Tibial artery (tissue), 4 donors: ENCODE data around the gene PLEKHN1.
"Not testable (repeated sequence)": the region's sequence is repeated elsewhere in the genome, so short reads cannot be mapped to it uniquely, and the experiment has no call there.

ENCODE experiments used
- DNase-seq, 2 donors: peaks; one replicate each; pipeline ENCODE4 v3.0.0-alpha.2; 2019
- H3K27ac ChIP-seq, 2 donors: fragments of 200-600 bp; sonication (generic) in 1 of 2; 1 replicate in 1 of 2; 2 replicates in 1 of 2; pipeline ENCODE4 v1.5.1; 2018 to 2019; ENCODE audit warnings: mild to moderate bottlenecking in 1 of 2
- H3K27me3 ChIP-seq, 2 donors: fragments of 200-600 bp; sonication (generic) in 1 of 2; one replicate each; pipeline versions ENCODE4 v1.5.1 to v1.6.0; 2016 to 2019
- H3K36me3 ChIP-seq, 3 donors: fragments of 200-600 bp; sonication (generic) in 2 of 3; one replicate each; pipeline ENCODE4 v1.5.1; 2016 to 2019; ENCODE audit warnings: mild to moderate bottlenecking in 2 of 3
- H3K4me1 ChIP-seq, 4 donors: fragments of 200-600 bp; sonication (generic) in 2 of 4; 1 replicate in 3 of 4; 2 replicates in 1 of 4; pipeline ENCODE4 v1.5.1; 2016 to 2019
- H3K4me3 ChIP-seq, 2 donors: fragments of 200-600 bp; sonication (generic) in 1 of 2; 1 replicate in 1 of 2; 2 replicates in 1 of 2; pipeline ENCODE4 v1.5.1; 2018 to 2019; ENCODE audit warnings: mild to moderate bottlenecking in 2 of 2
- H3K9me3 ChIP-seq, 3 donors: fragments of 200-600 bp; sonication (generic) in 1 of 3; one replicate each; pipeline ENCODE4 v1.5.1; 2016 to 2019
- intact Hi-C: fragments of 100-400 bp; cut with DNase I; formaldehyde crosslinking; loops from one replicate; pipeline ENCODE4 v1.15.0; 2023; ENCODE audit warnings: low total_unique reads
- TF ChIP-seq, protein P1 (sequence below), 2 experiments: fragments of 200-600 bp in 1 of 2; fragments of 450-650 bp in 1 of 2; IDR thresholded peaks; one replicate each; pipeline ENCODE4 v1.5.1; 2017 to 2019; ENCODE audit warnings: antibody characterized with exemption in 2 of 2, mild to moderate bottlenecking in 1 of 2, moderate library complexity in 1 of 2

Gene PLEKHN1

GRCh38 chr1:1013105-1013921 is 47.0 kb downstream of the PLEKHN1 start, which contains the start of gene ISG15:
Gene ISG15, plus strand, starts transcription at chr1:1013497. Its CDS starts 77 bp downstream, at chr1:1013574.
- Histone ChIP-seq H3K27me3 (no peaks in the 10 kb centered on the region), H3K27ac (peak within 1 kb of the TSS; percentile 72 to 85), H3K4me3 (peak within 1 kb of the TSS; percentile 57 to 65), H3K9me3 (no peaks in the 10 kb centered on the region), H3K4me1 (peaks cover 0 to 21% (median 15%) of the 10 kb centered on the region in 4 donors), H3K36me3 (no peaks in the 10 kb centered on the region)
- peak; percentile 92 to 95 for DNase-seq
- intact Hi-C loops = no loop called here
- TF ChIP-seq, protein P1, sequence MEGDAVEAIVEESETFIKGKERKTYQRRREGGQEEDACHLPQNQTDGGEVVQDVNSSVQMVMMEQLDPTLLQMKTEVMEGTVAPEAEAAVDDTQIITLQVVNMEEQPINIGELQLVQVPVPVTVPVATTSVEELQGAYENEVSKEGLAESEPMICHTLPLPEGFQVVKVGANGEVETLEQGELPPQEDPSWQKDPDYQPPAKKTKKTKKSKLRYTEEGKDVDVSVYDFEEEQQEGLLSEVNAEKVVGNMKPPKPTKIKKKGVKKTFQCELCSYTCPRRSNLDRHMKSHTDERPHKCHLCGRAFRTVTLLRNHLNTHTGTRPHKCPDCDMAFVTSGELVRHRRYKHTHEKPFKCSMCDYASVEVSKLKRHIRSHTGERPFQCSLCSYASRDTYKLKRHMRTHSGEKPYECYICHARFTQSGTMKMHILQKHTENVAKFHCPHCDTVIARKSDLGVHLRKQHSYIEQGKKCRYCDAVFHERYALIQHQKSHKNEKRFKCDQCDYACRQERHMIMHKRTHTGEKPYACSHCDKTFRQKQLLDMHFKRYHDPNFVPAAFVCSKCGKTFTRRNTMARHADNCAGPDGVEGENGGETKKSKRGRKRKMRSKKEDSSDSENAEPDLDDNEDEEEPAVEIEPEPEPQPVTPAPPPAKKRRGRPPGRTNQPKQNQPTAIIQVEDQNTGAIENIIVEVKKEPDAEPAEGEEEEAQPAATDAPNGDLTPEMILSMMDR (IDR thresholded peaks at IDR 0.05) = no peak

GRCh38 chr1:1013922-1014648 is 47.8 kb downstream of the PLEKHN1 start:
- intact Hi-C loops = no loop called here
- no peak for DNase-seq
- no peaks in the 10 kb centered on the region for H3K9me3 ChIP-seq
- H3K27ac ChIP-seq = peak overlapping the region; percentile 72 to 85
- H3K27me3 ChIP-seq = no peaks in the 10 kb centered on the region
- H3K36me3 ChIP-seq = no peaks in the 10 kb centered on the region
- peak overlapping the region; percentile 57 to 65 for H3K4me3 ChIP-seq
- TF ChIP-seq, protein P1 (IDR thresholded peaks at IDR 0.05) = no peak
- H3K4me1 ChIP-seq = peaks cover 0 to 24% (median 18%) of the 10 kb centered on the region in 4 donors

DNA sequence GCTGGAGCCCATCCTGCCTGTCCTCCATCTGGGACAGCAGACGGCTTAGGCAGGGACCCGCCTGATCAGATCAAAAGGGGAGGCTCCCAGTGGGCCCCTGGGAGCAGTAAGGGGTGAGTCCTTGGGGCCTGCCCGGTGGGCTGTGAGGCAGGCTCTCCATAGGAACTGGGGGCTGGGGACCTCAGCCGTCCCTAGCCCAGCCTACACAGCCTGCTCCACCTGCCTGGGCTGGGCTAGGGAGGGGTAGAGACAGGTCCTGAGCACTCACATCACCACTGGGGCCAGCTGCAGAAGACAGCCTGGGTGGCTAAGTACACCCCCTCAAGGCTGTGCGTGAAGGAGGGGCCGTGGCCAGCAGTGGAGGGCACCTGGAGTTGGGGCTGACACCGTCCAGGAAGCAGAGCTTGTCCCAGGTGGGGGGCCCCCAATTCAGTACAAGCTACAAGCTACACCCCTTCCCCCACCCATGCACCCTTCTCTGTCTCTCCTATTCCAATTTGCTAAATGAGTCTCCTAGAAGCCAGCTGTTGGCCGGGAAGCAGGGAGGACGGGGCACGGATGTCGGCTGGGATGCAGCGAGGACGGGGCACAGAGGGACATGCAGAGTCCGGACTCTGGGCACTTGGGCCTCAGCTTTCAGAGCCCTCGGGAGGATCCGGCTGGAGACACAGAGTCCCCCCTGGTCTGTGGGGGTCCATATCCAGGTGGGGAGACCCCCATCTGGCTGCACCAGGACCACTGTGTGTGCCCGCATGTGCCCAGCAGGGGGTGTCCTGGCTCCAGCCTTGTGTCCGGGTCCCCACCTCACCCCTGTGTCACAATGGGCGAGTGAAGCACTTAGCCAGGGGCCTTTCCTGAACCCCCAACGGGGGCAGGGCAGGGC is 48.8 kb downstream of the PLEKHN1 start:
- H3K9me3 ChIP-seq = no peaks in the 10 kb centered on the region
- no peaks in the 10 kb centered on the region for H3K27me3 ChIP-seq
- peaks cover 0 to 26% (median 19%) of the 10 kb centered on the region in 4 donors for H3K4me1 ChIP-seq
- H3K4me3 ChIP-seq = peak overlapping the region; percentile 57 to 65
- DNase-seq = no peak
- TF ChIP-seq, protein P1 (IDR thresholded peaks at IDR 0.05) = peak in 1 of 2 experiments; percentile 6
- H3K36me3 ChIP-seq = no peaks in the 10 kb centered on the region
- intact Hi-C loops = no loop called here
- H3K27ac ChIP-seq = peak overlapping the region; percentile 72 to 85

DNA sequence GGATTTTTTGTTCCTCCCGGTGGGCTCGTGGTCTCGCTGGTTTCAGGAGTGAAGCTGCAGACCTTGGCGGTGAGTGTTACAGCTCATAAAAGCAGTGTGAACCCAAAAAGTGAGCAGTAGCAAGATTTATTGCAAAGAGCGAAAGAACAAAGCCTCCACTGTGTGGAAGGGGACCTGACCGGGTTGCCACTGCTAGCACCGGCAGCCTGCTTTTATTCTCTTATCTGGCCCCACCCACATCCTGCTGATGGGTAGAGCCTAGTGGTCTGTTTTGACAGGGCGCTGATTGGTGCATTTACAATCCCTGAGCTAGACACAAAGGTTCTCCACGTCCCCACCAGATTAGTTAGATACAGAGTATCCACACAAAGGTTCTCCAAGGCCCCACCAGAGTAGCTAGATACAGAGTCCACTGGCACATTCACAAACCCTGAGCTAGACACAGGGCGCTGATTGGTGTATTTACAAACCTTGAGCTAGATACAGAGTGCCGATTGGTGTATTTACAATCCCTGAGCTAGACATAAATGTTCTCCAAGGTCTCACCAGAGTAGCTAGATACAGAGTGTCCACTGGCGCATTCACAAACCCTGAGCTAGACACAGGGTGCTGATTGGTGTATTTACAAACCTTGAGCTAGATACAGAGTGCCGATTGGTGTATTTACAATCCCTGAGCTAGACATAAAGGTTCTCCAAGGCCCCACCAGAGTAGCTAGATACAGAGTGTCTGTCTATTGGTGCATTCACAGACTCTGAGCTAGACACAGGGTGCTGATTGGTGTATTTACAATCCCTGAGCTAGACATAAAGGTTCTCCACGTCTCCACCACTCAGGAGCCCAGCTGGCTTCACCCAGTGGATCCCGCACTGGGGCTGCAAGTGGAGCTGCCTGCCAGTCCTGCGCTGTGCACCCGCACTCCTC is 51.4 kb downstream of the PLEKHN1 start:
- H3K9me3 ChIP-seq, H3K27me3 ChIP-seq, H3K4me3 ChIP-seq, intact Hi-C loops, H3K36me3 ChIP-seq, H3K27ac ChIP-seq, DNase-seq: not testable (repeated sequence)
- H3K4me1 ChIP-seq = peaks cover 0 to 42% (median 32%) of the 10 kb centered on the region in 4 donors

DNA sequence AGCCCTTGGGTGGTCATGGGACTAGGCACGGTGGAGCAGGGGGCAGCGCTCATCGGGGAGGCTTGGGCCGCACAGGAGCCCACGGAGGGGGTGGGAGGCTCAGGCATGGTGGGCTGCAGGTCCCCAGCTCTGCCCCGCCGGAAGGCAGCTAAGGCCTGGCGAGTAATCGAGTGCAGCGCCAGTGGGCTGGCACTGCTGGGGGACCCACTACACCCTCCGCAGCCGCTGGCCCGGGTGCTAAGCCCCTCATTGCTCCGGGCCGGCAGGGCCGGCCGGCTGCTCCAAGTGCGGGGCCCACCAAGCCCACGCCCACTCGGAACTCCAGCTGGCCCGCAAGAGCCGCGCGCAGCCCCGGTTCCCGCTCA is 52.0 kb downstream of the PLEKHN1 start:
- H3K4me3 ChIP-seq, H3K27ac ChIP-seq, intact Hi-C loops, H3K27me3 ChIP-seq, DNase-seq, H3K9me3 ChIP-seq, H3K36me3 ChIP-seq: not testable (repeated sequence)
- H3K4me1 ChIP-seq = peaks cover 0 to 43% (median 31%) of the 10 kb centered on the region in 4 donors
